HG03135 (cell line): ENCODE measurements around the gene TNFRSF18.

Experiments
- ATAC-seq: cut with Tn5 transposase; IDR thresholded peaks from one replicate; pipeline ENCODE4 v1.9.1; 2021; ENCODE audit warnings: mild to moderate bottlenecking, moderate library complexity; ENCODE audit not compliant: unreplicated experiment

Gene TNFRSF18

DNA sequence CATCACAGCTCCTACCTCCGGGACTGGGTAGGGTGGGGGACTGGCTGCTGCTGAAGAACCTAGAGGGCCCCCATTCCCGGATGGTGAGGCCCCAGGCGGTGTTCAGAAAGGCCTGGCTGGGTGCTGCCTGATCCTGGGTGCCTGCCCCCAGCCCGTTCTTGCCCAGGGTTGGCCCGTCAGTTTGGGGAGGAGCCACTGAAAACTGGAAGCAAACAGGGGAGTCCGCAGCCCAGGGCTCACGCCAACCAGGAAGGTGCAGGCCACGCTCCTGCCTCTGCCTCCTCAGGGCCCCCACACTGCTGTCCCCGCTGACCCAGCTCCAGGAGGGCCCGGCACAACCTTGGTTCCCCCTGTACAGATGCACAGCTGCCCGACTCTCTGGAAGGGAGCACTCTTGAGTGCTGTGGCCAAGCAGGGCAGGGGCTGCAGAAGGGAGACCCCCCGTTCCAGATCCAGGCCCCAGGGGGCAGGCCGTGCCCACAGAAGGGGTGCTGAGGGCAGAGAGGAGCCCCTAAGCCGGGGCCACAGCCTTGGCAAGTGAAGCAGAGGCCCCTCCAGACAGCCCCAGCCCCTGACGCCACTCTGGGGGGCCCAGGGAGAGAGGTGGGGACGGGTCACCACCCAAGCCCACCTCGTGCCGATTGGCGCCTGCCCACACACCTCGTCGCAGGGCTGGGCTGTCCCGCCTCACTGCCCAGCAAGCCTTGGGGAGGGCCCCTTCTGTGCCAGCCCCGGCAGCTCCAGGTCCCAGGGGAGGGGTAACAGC lies 34.6 kb upstream of the TNFRSF18 start:
- ATAC-seq: no peak

DNA sequence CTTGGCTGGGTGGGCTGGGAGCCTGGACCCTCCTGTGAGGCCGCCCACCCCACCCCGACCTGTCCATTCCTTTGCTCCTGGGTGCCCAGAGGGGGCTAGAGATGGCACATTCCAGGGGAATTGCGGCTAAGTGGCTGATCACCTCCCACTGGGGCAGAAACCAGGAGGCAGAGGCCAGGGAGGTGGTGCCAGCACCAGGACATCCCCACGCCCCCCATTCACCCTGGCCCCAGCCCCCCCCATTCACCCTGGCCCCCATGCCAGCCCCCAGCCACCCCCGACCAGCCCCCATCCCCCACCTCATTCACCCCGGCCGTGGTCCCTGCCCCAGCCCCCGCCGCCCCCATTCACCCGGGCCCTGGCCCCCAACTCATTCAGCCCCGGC lies 33.9 kb upstream of the TNFRSF18 start:
- no peak for ATAC-seq

DNA sequence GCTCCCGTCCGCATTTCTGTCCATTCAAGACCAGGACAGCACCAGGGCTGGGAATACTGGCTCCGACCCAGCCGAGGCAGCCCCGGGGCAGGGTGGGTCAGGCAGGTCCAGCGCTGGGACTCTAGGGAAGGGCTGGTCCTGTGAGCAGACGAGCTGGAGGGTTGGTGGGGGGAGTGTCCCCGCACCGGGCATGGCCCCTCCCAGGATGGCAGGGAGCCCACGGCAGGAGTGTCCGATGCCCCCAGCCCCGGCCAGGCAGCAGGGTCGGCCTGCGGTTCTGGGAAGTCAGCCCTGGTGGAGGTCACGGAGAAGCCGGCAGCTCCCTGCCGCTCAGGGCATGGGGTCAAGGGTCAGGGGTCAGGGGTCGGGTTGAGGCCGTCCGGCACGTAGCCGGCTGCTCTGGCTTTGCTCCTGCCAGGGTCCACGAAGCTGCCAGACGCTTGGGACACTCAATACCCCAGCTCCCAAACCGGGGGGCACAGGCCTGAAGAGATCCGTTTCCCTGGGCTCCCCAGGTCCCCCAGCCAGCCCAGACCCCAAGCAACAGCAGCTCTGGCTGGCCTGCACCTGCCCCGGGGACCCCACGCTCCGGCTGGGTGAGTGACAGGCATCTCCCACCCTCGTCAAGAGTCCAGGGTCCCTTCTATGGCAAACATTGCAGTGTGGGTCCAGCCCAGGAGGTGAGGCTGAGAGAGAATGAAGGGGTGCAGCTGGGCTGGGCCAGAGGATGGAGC lies 33.4 kb upstream of the TNFRSF18 start:
- no peak for ATAC-seq

DNA sequence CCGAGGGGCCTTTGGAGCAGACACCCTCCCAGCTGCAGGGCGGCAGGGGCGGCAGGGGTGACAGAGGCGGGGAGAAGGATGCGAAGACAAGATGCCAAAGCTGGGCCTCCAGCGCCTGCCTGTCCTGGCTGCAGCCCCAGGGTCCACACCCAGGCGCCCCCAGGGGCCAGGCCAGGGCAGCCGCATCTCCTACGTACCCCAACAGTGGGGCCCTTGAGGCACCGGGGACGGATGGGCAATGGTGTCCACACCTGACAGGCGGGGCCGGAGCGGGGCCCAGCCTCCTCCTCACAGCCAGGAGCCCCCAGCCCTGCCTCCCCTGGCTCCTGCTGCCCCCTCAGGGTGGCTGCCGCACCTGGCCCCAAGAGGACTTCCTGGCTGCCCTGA lies 32.8 kb upstream of the TNFRSF18 start:
- ATAC-seq: no peak

DNA sequence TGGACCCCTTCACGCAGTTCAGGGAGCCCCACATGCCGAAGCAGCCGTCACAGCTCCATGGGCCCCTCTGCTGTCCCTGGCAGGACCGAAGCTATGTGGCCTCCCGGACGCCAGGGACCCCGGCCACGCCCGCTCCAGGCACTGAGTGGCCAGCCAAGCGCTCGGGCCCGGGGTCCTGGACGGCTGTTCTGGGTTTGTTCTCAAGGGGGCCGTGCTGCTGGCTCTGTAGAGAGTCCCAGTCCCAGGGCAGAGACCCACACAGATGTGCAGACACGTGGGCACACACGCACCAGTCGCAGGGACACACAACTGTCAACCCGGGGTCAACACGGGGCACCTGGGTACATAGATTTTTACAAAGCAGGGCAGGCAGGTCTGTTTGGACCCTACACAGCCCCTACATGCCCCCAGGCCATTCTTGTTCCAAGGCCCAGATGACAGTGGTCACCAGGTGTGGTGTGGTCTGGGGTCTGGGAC lies 32.3 kb upstream of the TNFRSF18 start:
- ATAC-seq: no peak

DNA sequence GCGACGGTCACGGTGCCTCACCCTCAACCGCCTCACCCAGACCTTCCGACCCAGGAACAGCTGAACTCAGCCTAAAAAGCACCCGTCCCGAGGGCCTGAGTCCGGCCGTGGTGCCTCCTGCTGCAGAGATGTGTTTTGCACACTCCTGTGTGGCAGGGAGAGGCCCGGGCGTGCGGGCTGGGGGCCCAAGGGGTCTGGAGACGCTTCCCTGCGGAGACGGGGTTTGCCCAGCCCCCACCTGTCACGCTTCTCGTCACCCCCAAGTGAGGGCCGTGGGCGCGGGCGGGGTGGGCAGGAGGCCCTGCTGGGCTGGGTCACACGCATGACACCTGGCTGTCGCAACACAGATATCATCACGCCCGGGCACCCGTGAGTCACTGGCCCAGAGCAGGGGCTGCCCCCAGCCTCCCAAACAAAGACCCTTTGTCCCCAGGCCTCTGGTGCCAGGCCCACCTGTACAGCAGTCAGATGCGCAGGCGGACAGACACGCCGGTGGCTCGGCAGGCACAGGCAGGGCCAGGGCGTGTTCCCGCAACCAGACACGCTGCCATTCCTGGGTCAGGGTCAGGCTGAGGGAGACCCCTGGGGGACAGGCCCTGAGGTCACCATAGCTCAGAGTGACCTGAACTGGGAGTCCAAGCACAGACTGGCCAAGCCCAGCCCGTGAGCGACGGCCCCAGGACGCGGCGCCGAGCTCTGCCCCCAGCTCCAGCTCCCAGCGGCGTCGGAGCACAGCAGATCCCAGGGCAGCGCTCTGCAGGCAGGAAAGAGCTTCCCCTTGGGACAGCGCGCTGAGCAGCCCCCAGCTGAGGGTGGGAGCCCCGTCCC lies 31.7 kb upstream of the TNFRSF18 start:
- no peak for ATAC-seq

DNA sequence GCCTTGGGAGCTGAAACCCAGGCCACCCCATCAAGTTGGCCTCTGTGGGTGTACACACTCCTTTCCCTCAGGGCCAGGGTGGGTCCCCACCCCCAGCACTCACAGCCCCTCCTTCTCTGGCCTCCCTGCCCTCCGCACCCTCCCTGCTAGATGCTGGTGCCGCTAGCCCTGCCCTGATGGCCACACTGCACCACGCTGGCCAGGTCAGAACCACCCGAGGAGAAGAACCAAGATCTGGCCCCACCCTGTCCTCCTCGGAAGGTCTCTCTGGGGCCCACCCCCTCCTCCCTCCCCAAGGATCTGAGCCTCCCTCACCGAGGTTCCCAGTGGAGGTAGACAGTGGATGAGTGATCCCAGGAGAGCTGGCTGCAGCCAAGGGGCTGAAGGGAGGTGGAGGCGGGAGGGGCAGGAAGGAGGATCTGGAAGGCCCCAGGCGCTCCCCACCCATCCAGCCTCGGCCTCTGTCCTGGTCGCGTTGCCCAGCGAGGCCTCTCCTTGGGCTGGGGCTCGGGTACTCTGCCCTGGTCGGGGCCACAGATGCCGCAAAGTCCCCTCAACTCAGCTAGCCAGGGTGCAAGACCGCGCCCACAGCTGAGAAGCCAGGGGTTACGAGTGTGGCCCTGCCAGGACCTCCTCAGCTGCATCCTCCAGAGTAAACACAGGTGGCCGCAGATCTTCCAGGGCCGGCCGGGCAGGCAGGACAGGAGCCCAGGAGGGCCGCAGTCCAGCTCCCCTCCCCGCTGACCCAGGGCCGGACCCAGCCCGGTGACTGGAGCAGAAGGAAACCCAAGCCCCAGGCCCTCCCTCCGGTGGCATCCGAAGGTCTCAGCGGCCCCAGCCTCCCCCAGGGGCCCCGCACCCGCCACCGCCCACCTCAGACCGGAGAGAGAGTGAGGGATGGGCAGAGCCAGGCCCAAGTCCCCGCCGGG lies 30.8 kb upstream of the TNFRSF18 start:
- ATAC-seq: no peak

DNA sequence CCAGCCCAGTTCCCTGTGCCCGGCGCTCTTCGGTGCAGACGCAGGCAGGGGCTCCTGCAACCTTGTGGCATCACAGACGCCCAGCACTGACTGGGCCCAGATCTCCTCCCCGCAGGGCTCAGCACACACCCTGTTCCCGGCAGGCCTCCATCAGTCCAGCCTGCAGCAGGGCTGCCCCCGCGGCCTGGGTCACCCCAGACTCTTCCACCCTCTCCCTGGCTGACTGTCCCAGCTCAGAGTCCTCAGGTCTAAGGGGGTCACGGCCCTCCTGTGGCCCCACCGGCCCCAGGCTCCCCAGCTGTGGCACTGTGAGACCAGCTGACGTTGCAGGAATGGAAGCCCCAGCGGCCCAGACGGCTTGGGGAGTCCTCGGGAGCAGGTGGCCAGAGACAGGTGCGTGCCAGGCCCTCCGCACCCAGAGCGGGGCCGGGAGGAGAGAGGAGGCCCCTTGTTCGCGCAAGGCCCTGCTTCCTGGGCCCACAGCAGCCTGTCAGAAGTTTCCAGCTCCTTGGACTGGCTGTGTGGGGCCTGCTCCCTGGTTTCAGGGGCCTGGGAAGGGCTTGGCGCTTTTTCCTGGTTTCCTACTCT lies 29.9 kb upstream of the TNFRSF18 start:
- ATAC-seq: no peak

DNA sequence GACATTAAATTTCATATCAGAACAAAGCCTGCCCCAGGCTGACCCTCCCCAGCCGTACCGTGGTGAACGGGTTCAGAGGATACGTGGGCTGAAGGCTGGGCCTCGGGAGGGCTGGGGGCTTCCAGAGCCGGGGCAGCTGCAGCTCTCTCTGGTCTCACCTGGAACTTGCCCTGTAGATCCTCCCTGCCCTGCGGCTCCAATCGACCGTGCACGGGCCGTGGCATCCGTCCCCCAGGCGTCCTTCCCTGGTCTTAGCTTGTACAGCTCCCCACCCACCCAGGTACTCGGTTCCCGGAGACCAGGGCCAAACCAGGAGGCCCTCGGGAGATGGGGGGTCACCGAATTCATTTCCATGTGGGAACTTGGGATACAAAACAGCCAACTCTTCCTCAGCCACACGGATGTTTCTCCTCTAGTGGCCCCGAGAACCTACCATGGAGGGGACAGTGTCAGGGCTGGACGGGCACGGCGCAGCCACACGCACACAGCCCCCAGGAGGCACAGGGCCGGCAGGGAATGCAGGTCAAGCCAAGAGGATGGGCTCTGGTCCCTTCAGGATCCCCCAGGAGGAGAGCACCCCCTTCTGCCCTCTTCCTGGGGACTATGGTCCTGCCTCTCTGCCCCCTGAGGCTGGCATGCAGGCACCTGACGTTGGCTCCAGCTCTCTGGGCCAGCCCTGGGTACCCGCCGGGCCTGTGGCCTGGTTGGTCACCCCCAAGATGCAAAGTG lies 28.8 kb upstream of the TNFRSF18 start:
- ATAC-seq: no peak

DNA sequence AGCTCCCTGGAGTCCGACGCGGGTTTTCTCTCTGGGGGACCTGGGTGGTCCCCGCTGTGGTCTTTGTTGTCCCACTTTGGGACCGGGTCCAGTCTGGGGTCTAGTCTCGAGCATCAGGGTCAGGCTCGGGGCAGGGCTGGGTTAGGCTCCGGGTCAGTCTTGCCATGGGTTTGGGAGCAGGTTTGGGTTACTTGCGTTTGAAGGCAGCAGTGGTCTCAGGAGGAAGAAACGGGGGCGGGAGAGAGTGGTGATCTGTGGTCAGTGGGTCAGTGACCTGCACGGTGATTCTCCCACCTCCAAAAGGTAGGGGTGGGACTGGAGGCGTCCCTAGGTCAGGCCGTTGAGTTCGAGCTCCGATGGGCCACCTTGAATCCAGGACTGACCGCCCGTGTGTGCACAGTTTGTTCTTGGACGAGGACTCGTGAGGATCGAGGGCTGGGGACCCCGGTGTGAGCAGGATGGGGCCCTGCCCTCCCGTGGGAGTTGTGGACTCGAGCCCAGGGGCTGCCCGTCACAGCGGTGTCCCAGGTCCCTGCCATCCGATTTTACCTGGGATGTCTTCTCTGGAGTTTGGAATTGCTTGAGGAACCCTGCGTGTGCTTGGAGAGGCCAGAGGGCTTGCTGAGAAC lies 27.9 kb upstream of the TNFRSF18 start:
- ATAC-seq: no peak

DNA sequence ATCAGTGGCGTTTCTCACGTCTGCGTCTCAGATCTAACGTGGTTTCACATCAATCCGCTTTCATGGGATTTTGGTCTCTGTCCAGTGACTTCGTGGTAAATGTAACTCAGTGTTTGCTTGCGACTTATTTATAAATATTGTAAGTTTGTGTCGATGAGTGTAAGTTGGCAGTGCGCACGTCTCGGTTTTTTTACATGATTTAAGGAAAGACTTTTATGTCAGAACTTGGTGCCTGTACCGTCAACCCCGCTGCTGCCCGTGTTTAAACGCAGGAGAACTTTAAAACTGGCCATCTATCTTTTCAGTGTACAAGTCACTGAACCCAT lies 27.1 kb upstream of the TNFRSF18 start:
- ATAC-seq: no peak

DNA sequence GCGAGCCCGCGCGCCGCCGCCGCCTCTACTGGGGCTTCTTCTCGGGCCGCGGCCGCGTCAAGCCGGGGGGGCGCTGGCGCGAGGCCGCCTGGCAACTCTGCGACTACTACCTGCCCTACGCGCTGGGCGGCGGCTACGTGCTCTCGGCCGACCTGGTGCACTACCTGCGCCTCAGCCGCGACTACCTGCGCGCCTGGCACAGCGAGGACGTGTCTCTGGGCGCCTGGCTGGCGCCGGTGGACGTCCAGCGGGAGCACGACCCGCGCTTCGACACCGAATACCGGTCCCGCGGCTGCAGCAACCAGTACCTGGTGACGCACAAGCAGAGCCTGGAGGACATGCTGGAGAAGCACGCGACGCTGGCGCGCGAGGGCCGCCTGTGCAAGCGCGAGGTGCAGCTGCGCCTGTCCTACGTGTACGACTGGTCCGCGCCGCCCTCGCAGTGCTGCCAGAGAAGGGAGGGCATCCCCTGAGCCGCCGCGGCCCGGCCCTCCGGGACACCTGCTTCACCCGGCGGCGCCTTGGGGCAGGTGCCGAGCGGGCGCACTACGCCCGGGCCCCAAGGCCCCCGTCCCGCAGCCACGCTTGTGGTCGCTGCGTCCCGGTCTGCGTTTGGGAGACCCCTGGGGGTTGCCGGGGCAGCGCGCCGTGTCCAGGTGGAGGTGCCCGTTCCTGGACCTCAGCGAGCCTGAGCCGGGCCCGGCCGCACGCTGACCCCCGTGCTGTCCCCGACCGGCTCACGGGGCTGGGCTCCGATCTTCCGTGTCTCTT lies 26.6 kb upstream of the TNFRSF18 start:
- ATAC-seq: no peak

DNA sequence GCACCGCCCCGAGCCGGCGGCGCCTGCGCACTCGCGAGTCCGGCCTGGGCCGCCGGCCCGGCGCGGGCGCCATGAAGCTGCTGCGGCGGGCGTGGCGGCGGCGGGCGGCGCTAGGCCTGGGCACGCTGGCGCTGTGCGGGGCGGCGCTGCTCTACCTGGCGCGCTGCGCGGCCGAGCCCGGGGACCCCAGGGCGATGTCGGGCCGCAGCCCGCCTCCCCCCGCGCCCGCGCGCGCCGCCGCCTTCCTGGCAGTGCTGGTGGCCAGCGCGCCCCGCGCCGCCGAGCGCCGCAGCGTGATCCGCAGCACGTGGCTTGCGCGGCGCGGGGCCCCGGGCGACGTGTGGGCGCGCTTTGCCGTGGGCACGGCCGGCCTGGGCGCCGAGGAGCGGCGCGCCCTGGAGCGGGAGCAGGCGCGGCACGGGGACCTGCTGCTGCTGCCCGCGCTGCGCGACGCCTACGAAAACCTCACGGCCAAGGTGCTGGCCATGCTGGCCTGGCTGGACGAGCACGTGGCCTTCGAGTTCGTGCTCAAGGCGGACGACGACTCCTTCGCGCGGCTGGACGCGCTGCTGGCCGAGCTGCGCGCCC lies 25.9 kb upstream of the TNFRSF18 start, which contains the start of gene B3GALT6:
B3GALT6 (plus strand) TSS at position 30 of the 588 bp plus-strand sequence; CDS start at position 72, 42 bp downstream.
- ATAC-seq: no peak

DNA sequence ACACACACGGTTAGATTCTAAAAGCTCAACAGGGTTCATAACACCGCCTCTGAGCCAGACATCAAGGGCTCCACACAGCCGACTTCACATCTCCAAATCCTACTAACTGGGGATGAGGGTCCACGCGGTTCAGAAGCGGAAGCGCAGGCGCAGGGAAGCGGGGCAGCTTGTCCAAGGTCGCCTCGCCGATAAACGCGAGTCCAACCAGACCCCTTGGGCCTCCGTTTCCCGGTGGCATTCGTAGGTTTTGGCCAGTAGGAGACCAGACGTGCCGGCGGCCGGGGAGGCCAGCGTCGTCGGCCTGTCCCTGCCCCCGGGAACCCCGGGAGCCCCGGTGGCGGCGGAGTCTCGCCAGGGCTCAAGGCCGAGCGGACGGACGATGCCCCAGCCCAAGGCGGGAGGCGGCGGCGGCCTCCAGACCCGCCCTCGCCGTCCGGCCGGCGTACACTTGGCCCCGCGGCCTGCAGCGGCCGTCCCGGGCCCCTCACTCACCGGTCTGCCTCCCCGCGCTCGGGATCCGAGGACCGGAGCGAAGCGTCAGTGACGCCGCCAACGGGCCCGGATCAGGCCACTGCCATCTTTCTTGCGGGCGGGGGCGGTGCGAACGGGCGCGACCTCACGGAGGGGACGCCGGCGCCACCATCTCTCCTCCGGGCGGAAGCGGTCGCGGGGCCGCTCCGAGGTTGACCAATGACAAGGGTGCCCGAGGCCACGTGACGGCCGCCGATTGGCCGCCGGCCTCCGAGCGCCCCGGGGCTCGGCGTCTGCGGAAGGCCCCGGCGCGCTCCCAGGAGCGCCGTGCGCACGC lies 25.2 kb upstream of the TNFRSF18 start, which contains the start of gene SDF4:
SDF4 (minus strand) TSS at position 602 of the 808 bp plus-strand sequence. CDS start 3,229 bp downstream, outside the sequence.
- ATAC-seq: peak; percentile 89

DNA sequence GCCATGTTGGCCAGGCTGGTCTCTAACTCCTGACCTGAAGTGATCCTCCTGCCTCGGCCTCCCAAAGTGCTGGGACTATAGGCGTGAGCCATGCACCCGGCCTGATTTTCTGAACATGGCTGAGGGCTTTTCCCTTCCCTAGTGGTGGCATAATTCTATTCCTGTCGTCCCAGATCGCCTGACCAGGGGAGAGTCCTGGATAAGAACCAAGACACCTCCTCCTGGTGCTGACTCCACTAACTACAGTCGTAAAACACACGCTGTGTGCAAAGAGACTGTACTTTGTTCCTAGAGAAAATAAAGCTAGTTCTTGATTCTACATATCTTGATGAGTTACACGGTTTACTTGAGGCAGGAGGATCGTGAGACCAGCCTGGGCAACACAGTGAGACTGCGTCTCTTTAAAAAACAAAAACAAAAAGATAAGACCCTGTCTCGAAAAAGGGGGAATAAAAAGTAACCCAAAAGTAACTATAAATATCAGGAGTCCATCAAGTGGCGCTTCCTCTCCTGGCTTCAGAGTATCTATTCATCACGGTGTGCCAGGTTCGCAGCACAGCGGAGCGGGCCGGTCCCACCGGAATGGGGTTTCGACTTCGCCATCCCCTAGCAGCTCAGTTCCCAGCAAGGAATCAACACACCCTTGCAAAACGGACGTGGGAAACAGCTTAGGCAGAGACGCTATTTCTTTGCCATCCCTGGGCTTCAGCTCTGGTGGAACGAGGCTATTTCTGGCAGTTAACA lies 24.4 kb upstream of the TNFRSF18 start:
- no peak for ATAC-seq

DNA sequence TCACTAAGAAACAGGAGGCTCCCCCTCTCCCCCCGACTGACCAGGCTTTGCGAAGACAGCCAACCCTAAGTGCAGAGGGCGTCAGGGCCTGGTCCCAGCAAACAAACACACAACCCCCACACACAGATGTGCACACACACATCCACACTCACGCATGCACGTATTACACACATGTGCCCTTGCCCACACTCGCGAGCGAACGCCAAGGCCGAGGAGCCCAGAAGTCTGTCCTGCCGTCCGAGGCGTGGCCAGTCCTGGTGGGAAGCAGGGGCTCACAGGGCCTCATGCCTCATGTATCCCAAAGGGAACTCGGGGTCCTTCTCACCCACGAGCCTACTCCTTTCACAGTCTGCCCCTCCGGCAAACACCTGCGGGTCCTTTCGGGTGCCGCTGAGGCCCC lies 23.4 kb upstream of the TNFRSF18 start:
- ATAC-seq: no peak
